ENCODE data around the gene ZNF385B. TPM values are rescaled to one million over a fixed set of nuclear protein-coding genes. Genes with fewer than 3 reads are reported as not detected.

The ZNF385B gene
- polyA plus RNA-seq, 1 of the 3 experiments (the other 2 are of a cell fraction): 0.16 TPM

DNA sequence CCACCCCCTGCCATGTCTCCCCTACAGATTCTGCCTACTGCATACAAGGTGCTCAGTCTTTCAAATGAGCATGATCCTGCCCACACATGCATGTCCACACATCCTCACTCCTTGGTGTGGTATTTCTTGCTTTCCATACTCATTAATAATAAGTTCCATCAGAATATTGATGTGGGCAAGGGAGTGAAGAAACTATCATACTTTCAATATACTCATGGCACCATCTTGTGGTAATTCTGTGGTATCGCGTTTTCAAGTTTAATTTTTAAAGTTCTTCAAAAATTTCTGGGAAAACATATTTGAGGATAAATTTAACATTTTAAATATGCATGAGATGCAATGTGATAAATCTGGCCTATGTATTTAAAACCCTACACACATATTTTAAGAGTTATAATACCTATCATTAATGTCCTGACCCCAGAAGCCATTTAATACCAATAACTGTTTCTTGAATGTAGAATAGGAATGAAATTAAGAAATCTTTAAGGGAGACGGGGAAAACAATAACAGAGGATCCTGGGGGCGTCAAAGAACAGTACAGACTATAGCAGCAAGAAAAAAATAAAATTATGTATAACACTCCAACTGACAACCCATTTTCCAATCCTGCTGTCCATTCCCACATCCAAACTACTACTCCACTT lies 110.1 kb downstream of the ZNF385B start (continued):
- no peak for TF ChIP-seq MEF2A (IDR thresholded peaks at IDR 0.05; ENCODE audit: borderline replicate concordance, low read depth)
- TF ChIP-seq RFX5 (IDR thresholded peaks at IDR 0.05; ENCODE audit: low read length): no peak
- TF ChIP-seq EZH2phosphoT487 (IDR thresholded peaks at IDR 0.05; ENCODE audit: borderline replicate concordance, low read depth): no peak
- no peak for TF ChIP-seq NRF1 (IDR thresholded peaks at IDR 0.05; ENCODE audit: low read depth, low read length)
- peak; percentile 85 for TF ChIP-seq SMC3 (IDR thresholded peaks at IDR 0.05; ENCODE audit: low read depth, low read length)
- TF ChIP-seq RAD21 (IDR thresholded peaks at IDR 0.05; ENCODE audit: low read length): peak; percentile 92
- no peak for TF ChIP-seq TEAD4 (IDR thresholded peaks at IDR 0.05; ENCODE audit: borderline replicate concordance, insufficient read depth)
- no peak for TF ChIP-seq GABPA (IDR thresholded peaks at IDR 0.05; ENCODE audit: low read depth)
- TF ChIP-seq, protein P1, sequence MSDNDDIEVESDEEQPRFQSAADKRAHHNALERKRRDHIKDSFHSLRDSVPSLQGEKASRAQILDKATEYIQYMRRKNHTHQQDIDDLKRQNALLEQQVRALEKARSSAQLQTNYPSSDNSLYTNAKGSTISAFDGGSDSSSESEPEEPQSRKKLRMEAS (IDR thresholded peaks at IDR 0.05; ENCODE audit: low read depth): no peak
- TF ChIP-seq, protein P2, sequence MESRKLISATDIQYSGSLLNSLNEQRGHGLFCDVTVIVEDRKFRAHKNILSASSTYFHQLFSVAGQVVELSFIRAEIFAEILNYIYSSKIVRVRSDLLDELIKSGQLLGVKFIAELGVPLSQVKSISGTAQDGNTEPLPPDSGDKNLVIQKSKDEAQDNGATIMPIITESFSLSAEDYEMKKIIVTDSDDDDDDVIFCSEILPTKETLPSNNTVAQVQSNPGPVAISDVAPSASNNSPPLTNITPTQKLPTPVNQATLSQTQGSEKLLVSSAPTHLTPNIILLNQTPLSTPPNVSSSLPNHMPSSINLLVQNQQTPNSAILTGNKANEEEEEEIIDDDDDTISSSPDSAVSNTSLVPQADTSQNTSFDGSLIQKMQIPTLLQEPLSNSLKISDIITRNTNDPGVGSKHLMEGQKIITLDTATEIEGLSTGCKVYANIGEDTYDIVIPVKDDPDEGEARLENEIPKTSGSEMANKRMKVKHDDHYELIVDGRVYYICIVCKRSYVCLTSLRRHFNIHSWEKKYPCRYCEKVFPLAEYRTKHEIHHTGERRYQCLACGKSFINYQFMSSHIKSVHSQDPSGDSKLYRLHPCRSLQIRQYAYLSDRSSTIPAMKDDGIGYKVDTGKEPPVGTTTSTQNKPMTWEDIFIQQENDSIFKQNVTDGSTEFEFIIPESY (IDR thresholded peaks at IDR 0.05; ENCODE audit: borderline replicate concordance, low read depth): no peak
- no peak for TF ChIP-seq FOXJ3 (CRISPR knock-in tag; IDR thresholded peaks at IDR 0.05)
- TF ChIP-seq, protein P3, sequence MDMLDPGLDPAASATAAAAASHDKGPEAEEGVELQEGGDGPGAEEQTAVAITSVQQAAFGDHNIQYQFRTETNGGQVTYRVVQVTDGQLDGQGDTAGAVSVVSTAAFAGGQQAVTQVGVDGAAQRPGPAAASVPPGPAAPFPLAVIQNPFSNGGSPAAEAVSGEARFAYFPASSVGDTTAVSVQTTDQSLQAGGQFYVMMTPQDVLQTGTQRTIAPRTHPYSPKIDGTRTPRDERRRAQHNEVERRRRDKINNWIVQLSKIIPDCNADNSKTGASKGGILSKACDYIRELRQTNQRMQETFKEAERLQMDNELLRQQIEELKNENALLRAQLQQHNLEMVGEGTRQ (IDR thresholded peaks at IDR 0.05; ENCODE audit: borderline replicate concordance, low read depth, low read length): no peak
- no peak for TF ChIP-seq POLR2AphosphoS5 (IDR thresholded peaks at IDR 0.05; ENCODE audit: low read depth, low read length)
- TF ChIP-seq, protein P4, sequence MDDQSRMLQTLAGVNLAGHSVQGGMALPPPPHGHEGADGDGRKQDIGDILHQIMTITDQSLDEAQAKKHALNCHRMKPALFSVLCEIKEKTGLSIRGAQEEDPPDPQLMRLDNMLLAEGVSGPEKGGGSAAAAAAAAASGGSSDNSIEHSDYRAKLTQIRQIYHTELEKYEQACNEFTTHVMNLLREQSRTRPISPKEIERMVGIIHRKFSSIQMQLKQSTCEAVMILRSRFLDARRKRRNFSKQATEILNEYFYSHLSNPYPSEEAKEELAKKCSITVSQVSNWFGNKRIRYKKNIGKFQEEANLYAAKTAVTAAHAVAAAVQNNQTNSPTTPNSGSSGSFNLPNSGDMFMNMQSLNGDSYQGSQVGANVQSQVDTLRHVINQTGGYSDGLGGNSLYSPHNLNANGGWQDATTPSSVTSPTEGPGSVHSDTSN (IDR thresholded peaks at IDR 0.05): no peak
- TF ChIP-seq FOSL2 (IDR thresholded peaks at IDR 0.05; ENCODE audit: borderline replicate concordance, low read depth): no peak
- no peak for TF ChIP-seq RCOR1 (IDR thresholded peaks at IDR 0.05; ENCODE audit: low read length)
- no peak for TF ChIP-seq EP300 (IDR thresholded peaks at IDR 0.05; ENCODE audit: borderline replicate concordance in 1 of 2, low read depth in 1 of 2, low read length in 1 of 2)
- no peak for TF ChIP-seq RXRA (IDR thresholded peaks at IDR 0.05; ENCODE audit: borderline replicate concordance, low read depth)
